ENCODE data around the gene XAGE3. TPM values are rescaled to one million over a fixed set of nuclear protein-coding genes. Genes with fewer than 3 reads are reported as not detected.
"Not testable (repeated sequence)": the region's sequence is repeated elsewhere in the genome, so short reads cannot be mapped to it uniquely, and the experiment has no call there.

The XAGE3 gene
- not detected for total RNA-seq

GRCh38 chrX:52867610-52868348 is at the start of gene XAGE3:
Gene XAGE3, minus strand, starts transcription at chrX:52868083. Its CDS starts 950 bp downstream, at chrX:52867133.
- no peak within 1 kb of the TSS for H3K4me3 ChIP-seq
- no peak within 1 kb of the TSS for H3K27ac ChIP-seq
- no peaks in the 10 kb centered on the region for H3K9me3 ChIP-seq
- no peaks in the 10 kb centered on the region for H3K27me3 ChIP-seq
- 77 to 87% methylated on average over 9 to 35 of the region's 35 CpGs for WGBS, 2 donors (ENCODE audit: low coverage in 1 of 2)
- intact Hi-C loops (cut with DNase I; ENCODE audit: low total_unique reads) (no loop called here), in situ Hi-C loops (cut with MboI; ENCODE audit: low pct_ligation_motif_present in 1 of 4, low pct_unique_long_range_greater_than_20kb in 1 of 4, low sequenced_read_pairs in 3 of 4) (no loop called here)
- no peaks in the 10 kb centered on the region for H3K4me1 ChIP-seq
- TF ChIP-seq EP300 (IDR thresholded peaks at IDR 0.05; ENCODE audit: low read depth) (no peak), POLR2AphosphoS5 (IDR thresholded peaks at IDR 0.05) (no peak), POLR2A (IDR thresholded peaks at IDR 0.05) (no peak), CTCF (IDR thresholded peaks at IDR 0.05) (no peak)
- no peak for DNase-seq
- H3K36me3 ChIP-seq: no peaks in the 10 kb centered on the region

GRCh38 chrX:52914704-52915103 is 46.8 kb upstream of the XAGE3 start:
- H3K9me3 ChIP-seq; H3K27me3 ChIP-seq; H3K36me3 ChIP-seq; intact Hi-C loops (cut with DNase I; ENCODE audit: low total_unique reads); DNase-seq; H3K4me1 ChIP-seq; in situ Hi-C loops (cut with MboI; ENCODE audit: low pct_ligation_motif_present in 1 of 4, low pct_unique_long_range_greater_than_20kb in 1 of 4, low sequenced_read_pairs in 3 of 4); H3K27ac ChIP-seq; H3K4me3 ChIP-seq: not testable (repeated sequence)
- WGBS, 2 donors (ENCODE audit: low coverage in 1 of 2): no CpG with 5 or more reads among the region's 3 CpGs

GRCh38 chrX:52913681-52914080 is 45.8 kb upstream of the XAGE3 start:
- H3K36me3 ChIP-seq; H3K27ac ChIP-seq; intact Hi-C loops (cut with DNase I; ENCODE audit: low total_unique reads); in situ Hi-C loops (cut with MboI; ENCODE audit: low pct_ligation_motif_present in 1 of 4, low pct_unique_long_range_greater_than_20kb in 1 of 4, low sequenced_read_pairs in 3 of 4); H3K4me1 ChIP-seq; DNase-seq; H3K4me3 ChIP-seq; H3K9me3 ChIP-seq; H3K27me3 ChIP-seq: not testable (repeated sequence)
- WGBS, 2 donors (ENCODE audit: low coverage in 1 of 2): no CpG with 5 or more reads among the region's 9 CpGs

- H3K4me1 ChIP-seq; intact Hi-C loops (cut with DNase I; ENCODE audit: low total_unique reads); H3K27me3 ChIP-seq; H3K4me3 ChIP-seq; in situ Hi-C loops (cut with MboI; ENCODE audit: low pct_ligation_motif_present in 1 of 4, low pct_unique_long_range_greater_than_20kb in 1 of 4, low sequenced_read_pairs in 3 of 4); H3K36me3 ChIP-seq; H3K9me3 ChIP-seq; DNase-seq; H3K27ac ChIP-seq: not testable (repeated sequence)
- WGBS, 2 donors (ENCODE audit: low coverage in 1 of 2): no CpG with 5 or more reads among the region's 12 CpGs
Measured at GRCh38 chrX:52909313-52909969, 41.6 kb upstream of the XAGE3 start.

GRCh38 chrX:52907900-52908299 is 40.0 kb upstream of the XAGE3 start:
- WGBS, 2 donors (ENCODE audit: low coverage in 1 of 2): no CpG with 5 or more reads among the region's 17 CpGs
- H3K4me1 ChIP-seq; H3K27ac ChIP-seq; DNase-seq; H3K4me3 ChIP-seq; intact Hi-C loops (cut with DNase I; ENCODE audit: low total_unique reads); H3K27me3 ChIP-seq; H3K36me3 ChIP-seq; H3K9me3 ChIP-seq; in situ Hi-C loops (cut with MboI; ENCODE audit: low pct_ligation_motif_present in 1 of 4, low pct_unique_long_range_greater_than_20kb in 1 of 4, low sequenced_read_pairs in 3 of 4): not testable (repeated sequence)

GRCh38 chrX:52907137-52907536 is 39.3 kb upstream of the XAGE3 start:
- H3K36me3 ChIP-seq; H3K27ac ChIP-seq; H3K9me3 ChIP-seq; intact Hi-C loops (cut with DNase I; ENCODE audit: low total_unique reads); H3K27me3 ChIP-seq; DNase-seq; in situ Hi-C loops (cut with MboI; ENCODE audit: low pct_ligation_motif_present in 1 of 4, low pct_unique_long_range_greater_than_20kb in 1 of 4, low sequenced_read_pairs in 3 of 4); H3K4me3 ChIP-seq; H3K4me1 ChIP-seq: not testable (repeated sequence)
- WGBS, 2 donors (ENCODE audit: low coverage in 1 of 2): no CpG with 5 or more reads among the region's 17 CpGs

- DNase-seq; H3K4me3 ChIP-seq; H3K27me3 ChIP-seq; H3K27ac ChIP-seq; in situ Hi-C loops (cut with MboI; ENCODE audit: low pct_ligation_motif_present in 1 of 4, low pct_unique_long_range_greater_than_20kb in 1 of 4, low sequenced_read_pairs in 3 of 4); H3K36me3 ChIP-seq; intact Hi-C loops (cut with DNase I; ENCODE audit: low total_unique reads); H3K4me1 ChIP-seq; H3K9me3 ChIP-seq: not testable (repeated sequence)
- no CpG with 5 or more reads among the region's 4 CpGs for WGBS, 2 donors (ENCODE audit: low coverage in 1 of 2)
Measured at GRCh38 chrX:52906072-52906471, 38.2 kb upstream of the XAGE3 start.

GRCh38 chrX:52905531-52905930 is 37.6 kb upstream of the XAGE3 start:
- intact Hi-C loops (cut with DNase I; ENCODE audit: low total_unique reads); H3K9me3 ChIP-seq; H3K27me3 ChIP-seq; in situ Hi-C loops (cut with MboI; ENCODE audit: low pct_ligation_motif_present in 1 of 4, low pct_unique_long_range_greater_than_20kb in 1 of 4, low sequenced_read_pairs in 3 of 4); DNase-seq; H3K4me1 ChIP-seq; H3K36me3 ChIP-seq; H3K27ac ChIP-seq; H3K4me3 ChIP-seq: not testable (repeated sequence)
- no CpG with 5 or more reads among the region's 10 CpGs for WGBS, 2 donors (ENCODE audit: low coverage in 1 of 2)

- in situ Hi-C loops (cut with MboI; ENCODE audit: low pct_ligation_motif_present in 1 of 4, low pct_unique_long_range_greater_than_20kb in 1 of 4, low sequenced_read_pairs in 3 of 4); intact Hi-C loops (cut with DNase I; ENCODE audit: low total_unique reads); H3K36me3 ChIP-seq; H3K27me3 ChIP-seq; H3K27ac ChIP-seq; H3K4me3 ChIP-seq; H3K4me1 ChIP-seq; DNase-seq; H3K9me3 ChIP-seq: not testable (repeated sequence)
- WGBS, 2 donors (ENCODE audit: low coverage in 1 of 2): no CpG with 5 or more reads among the region's 92 CpGs
Measured at GRCh38 chrX:52896855-52897709, 29.2 kb upstream of the XAGE3 start, which contains the start of gene FAM156B. Gene FAM156B, plus strand, starts transcription at chrX:52897330. Its CDS starts 9,896 bp downstream, at chrX:52907226.
